HFFc6 (cell line): Measurements from ENCODE around the gene ARHGEF26. TPM values are rescaled to one million over a fixed set of nuclear protein-coding genes. Genes with fewer than 3 reads are reported as not detected.

ENCODE experiments used
- DNase-seq: peaks from one replicate; pipeline ENCODE4 v3.0.0-alpha.2; 2018
- H3K27ac Mint-ChIP-seq: 2 replicates; pipeline ENCODE4 v1.8.0; 2020; ENCODE audit warnings: mild to moderate bottlenecking, mixed read lengths
- H3K27me3 Mint-ChIP-seq: 2 replicates; pipeline ENCODE4 v1.8.0; 2021; ENCODE audit warnings: mild to moderate bottlenecking, moderate library complexity, mixed read lengths; ENCODE audit not compliant: insufficient read depth
- H3K36me3 Mint-ChIP-seq: 2 replicates; pipeline ENCODE4 v1.8.0; 2021; ENCODE audit warnings: low read depth, mixed read lengths
- H3K4me1 Mint-ChIP-seq: 2 replicates; pipeline ENCODE4 v1.8.0; 2020; ENCODE audit warnings: low read depth, mixed read lengths
- H3K4me3 Mint-ChIP-seq: 2 replicates; pipeline ENCODE4 v1.8.0; 2020; ENCODE audit warnings: mild to moderate bottlenecking, moderate library complexity, mixed read lengths
- H3K9me3 Mint-ChIP-seq: 2 replicates; pipeline ENCODE4 v1.8.0; 2020; ENCODE audit warnings: mild to moderate bottlenecking, mixed read lengths
- CTCF ChIP-seq: fragments of 200-600 bp; sonication (generic); IDR thresholded peaks from 2 replicates; pipeline ENCODE4 v1.5.0; 2021; ENCODE audit warnings: antibody characterized with exemption, mild to moderate bottlenecking
- total RNA-seq, 6 experiments: library from RNA; stranded (reverse); fragmentation: NEBNext Ultra II Directional; extraction: Animal tissue kit (Norgen Biotek cat#: 25700); gene quantifications; 2 replicates in 1 of 6; 3 replicates in 5 of 6; pipeline ENCODE4 v1.2.3, GENCODE V29; 2021

Gene ARHGEF26
- total RNA-seq, 6 experiments from 2014 or later, result 0.05 TPM; not detected in 5

GRCh38 chr3:154217671-154218070, 96.5 kb downstream of the ARHGEF26 start:
- no peak for TF ChIP-seq CTCF
- H3K27me3 Mint-ChIP-seq, result peaks cover 2% of the 10 kb centered on the region; the same call in 1 of the 2 replicates
- no peak overlapping the region for H3K4me3 Mint-ChIP-seq
- H3K9me3 Mint-ChIP-seq, result peaks cover 19% of the 10 kb centered on the region
- H3K4me1 Mint-ChIP-seq, result no peaks in the 10 kb centered on the region
- H3K27ac Mint-ChIP-seq, result no peak overlapping the region
- DNase-seq, result no peak
- no peaks in the 10 kb centered on the region for H3K36me3 Mint-ChIP-seq

- TF ChIP-seq CTCF, result no peak
- no peaks in the 10 kb centered on the region for H3K36me3 Mint-ChIP-seq
- no peak overlapping the region for H3K4me3 Mint-ChIP-seq
- H3K9me3 Mint-ChIP-seq, result peaks cover 15% of the 10 kb centered on the region
- H3K4me1 Mint-ChIP-seq, result no peaks in the 10 kb centered on the region
- no peak overlapping the region for H3K27ac Mint-ChIP-seq
- no peak for DNase-seq
- peaks cover 2% of the 10 kb centered on the region; the same call in 1 of the 2 replicates for H3K27me3 Mint-ChIP-seq
These were observed 97.5 kb downstream of the ARHGEF26 start for GRCh38 chr3:154218728-154219127.

- Mint-ChIP-seq H3K36me3 (no peaks in the 10 kb centered on the region), H3K9me3 (peaks cover 14% of the 10 kb centered on the region), H3K4me1 (no peaks in the 10 kb centered on the region), H3K27me3 (peaks cover 2% of the 10 kb centered on the region), H3K27ac (no peak overlapping the region), H3K4me3 (no peak overlapping the region)
- no peak for DNase-seq
- TF ChIP-seq CTCF, result no peak
These were observed 99.3 kb downstream of the ARHGEF26 start for GRCh38 chr3:154220462-154220861.

DNA sequence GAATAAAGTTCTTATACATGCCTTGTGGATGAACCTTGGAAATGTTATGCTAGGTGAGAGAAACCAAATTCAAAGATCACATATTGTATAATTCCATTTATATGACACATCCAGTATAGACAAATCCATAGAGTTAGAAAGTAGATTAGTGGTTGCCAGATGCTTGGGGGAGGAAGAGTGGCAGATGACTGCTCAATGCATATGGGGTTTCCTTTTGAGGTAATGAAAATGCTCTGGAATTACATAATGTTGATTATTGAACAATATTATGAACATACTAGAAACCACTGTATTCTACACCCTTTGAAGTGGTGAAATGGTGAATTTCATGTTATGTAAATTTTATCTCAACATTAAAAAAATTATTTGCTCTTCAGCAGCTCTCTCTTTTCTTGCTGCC, 102.3 kb downstream of the ARHGEF26 start:
- no peaks in the 10 kb centered on the region for H3K36me3 Mint-ChIP-seq

GRCh38 chr3:154224366-154224765, 103.2 kb downstream of the ARHGEF26 start:
- Mint-ChIP-seq H3K27me3 (no peaks in the 10 kb centered on the region; the same call in none of the 2 replicates), H3K27ac (no peak overlapping the region), H3K4me3 (no peak overlapping the region), H3K9me3 (peaks cover 5% of the 10 kb centered on the region), H3K36me3 (no peaks in the 10 kb centered on the region), H3K4me1 (no peaks in the 10 kb centered on the region)
- DNase-seq, result no peak
- no peak for TF ChIP-seq CTCF

More for the DNA sequence above, 102.3 kb downstream of the ARHGEF26 start:
- peaks cover 5% of the 10 kb centered on the region for H3K9me3 Mint-ChIP-seq
- H3K4me1 Mint-ChIP-seq, result no peaks in the 10 kb centered on the region
- H3K27me3 Mint-ChIP-seq, result no peaks in the 10 kb centered on the region; the same call in none of the 2 replicates
- H3K4me3 Mint-ChIP-seq, result no peak overlapping the region
- DNase-seq, result no peak
- no peak for TF ChIP-seq CTCF
- no peak overlapping the region for H3K27ac Mint-ChIP-seq

GRCh38 chr3:154224866-154225265, 103.7 kb downstream of the ARHGEF26 start:
- Mint-ChIP-seq H3K36me3 (no peaks in the 10 kb centered on the region), H3K9me3 (peaks cover 5% of the 10 kb centered on the region), H3K4me1 (no peaks in the 10 kb centered on the region), H3K4me3 (no peak overlapping the region), H3K27me3 (no peaks in the 10 kb centered on the region; the same call in none of the 2 replicates), H3K27ac (no peak overlapping the region)
- no peak for TF ChIP-seq CTCF
- no peak for DNase-seq
